HCT116 (cell line): ENCODE results near the gene SLC1A4.

Experiments used
- CEBPB ChIP-seq: IDR thresholded peaks from 2 replicates; pipeline ENCODE4 v1.6.1; 2012; ENCODE audit warnings: low read depth
- CTCF ChIP-seq, 3 experiments: fragments of 200-600 bp in 1 of 3; sonication (generic) in 1 of 3; IDR thresholded peaks in 2 of 3; conservative IDR thresholded peaks in 1 of 3; 2 replicates each; pipeline ENCODE4 v1.5.1; 2012 to 2017; ENCODE audit warnings: low read depth in 2 of 3, low read length in 2 of 3, antibody characterized with exemption in 1 of 3, borderline replicate concordance in 1 of 3, control low read depth in 1 of 3, mild to moderate bottlenecking in 1 of 3, mixed read lengths in 1 of 3, mixed run types in 1 of 3, moderate library complexity in 1 of 3; ENCODE audit not compliant: insufficient read depth in 1 of 3
- FOSL1 ChIP-seq: IDR thresholded peaks from 2 replicates; pipeline ENCODE4 v1.6.1; 2012; ENCODE audit warnings: low read depth
- MAX ChIP-seq: IDR thresholded peaks from 2 replicates; pipeline ENCODE4 v1.6.1; 2012
- POLR2A ChIP-seq: IDR thresholded peaks from 2 replicates; pipeline ENCODE4 v1.7.0; 2011; ENCODE audit warnings: borderline replicate concordance; ENCODE audit not compliant: insufficient read depth, insufficient read length; ENCODE audit errors: extremely low read depth
- POLR2AphosphoS5 ChIP-seq: IDR thresholded peaks from 2 replicates; pipeline ENCODE4 v1.6.1; 2011; ENCODE audit warnings: mild to moderate bottlenecking, low read depth, low read length, moderate library complexity
- RAD21 ChIP-seq: IDR thresholded peaks from 2 replicates; pipeline ENCODE4 v1.6.1; 2012; ENCODE audit warnings: low read depth, mild to moderate bottlenecking
- REST ChIP-seq: IDR thresholded peaks from 2 replicates; pipeline ENCODE4 v1.6.1; 2012; ENCODE audit warnings: low read depth
- SP1 ChIP-seq: IDR thresholded peaks from 2 replicates; pipeline ENCODE4 v1.6.1; 2012; ENCODE audit warnings: low read depth
- SRF ChIP-seq: IDR thresholded peaks from 2 replicates; pipeline ENCODE4 v1.6.1; 2012; ENCODE audit warnings: low read depth
- TCF7L2 ChIP-seq: IDR thresholded peaks from 2 replicates; pipeline ENCODE4 v1.7.0; 2011; ENCODE audit warnings: borderline replicate concordance, inconsistent platforms; ENCODE audit not compliant: insufficient read depth, insufficient read length; ENCODE audit errors: extremely low read depth
- YY1 ChIP-seq: IDR thresholded peaks from 2 replicates; pipeline ENCODE4 v1.6.1; 2011; ENCODE audit warnings: low read length, low read depth, moderate library complexity, mild to moderate bottlenecking; ENCODE audit not compliant: insufficient replicate concordance; ENCODE audit errors: extremely low read depth
- ZNF274 ChIP-seq: fragments of 200-500 bp; sonication (Bioruptor generic); IDR thresholded peaks from 2 replicates; pipeline ENCODE4 v1.6.1; 2014; ENCODE audit warnings: mild to moderate bottlenecking, low read depth, low read length, inconsistent platforms

DNA sequence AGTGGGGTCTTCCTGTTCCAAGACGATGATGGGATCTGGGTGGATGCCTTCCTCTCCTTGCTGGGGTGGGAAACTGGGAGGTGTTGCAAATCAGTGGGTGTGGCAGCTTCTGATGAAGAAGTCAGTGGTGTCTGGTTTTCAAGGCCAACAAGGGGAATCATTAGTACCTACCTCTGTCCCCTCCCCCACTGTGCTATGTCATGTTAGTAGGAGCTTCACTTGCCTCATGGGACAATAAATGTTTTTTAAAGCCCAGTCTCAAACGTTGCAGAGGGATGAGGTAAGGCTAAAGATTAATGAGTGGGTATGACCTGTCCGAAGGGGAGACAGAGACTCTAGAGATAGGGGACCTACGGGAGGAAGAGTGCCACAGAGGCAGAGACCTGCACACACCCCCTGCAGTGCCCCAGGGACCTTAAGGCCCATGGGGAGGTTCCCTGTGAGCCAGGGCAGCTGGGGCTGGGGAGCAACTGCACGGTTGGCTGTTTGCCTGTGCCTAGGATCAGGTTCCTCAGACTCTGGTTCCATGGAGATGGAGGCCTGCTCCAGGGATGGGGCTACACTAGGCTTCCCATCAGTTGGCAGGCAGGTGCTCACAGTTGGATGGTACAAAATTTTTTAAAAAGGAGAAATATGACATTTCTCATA, 37.8 kb upstream of the SLC1A4 start:
- TF ChIP-seq YY1 (no peak), CTCF (IDR thresholded peaks at IDR 0.05 in 2 of 3, conservative IDR thresholded peaks at IDR 0.05 in 1 of 3; ENCODE audit: borderline replicate concordance in 1 of 3, insufficient read depth in 1 of 3, low read depth in 2 of 3, low read length in 2 of 3) (no peak), POLR2A (no peak), TCF7L2 (no peak), MAX (no peak), ZNF274 (no peak), CEBPB (no peak), REST (no peak), POLR2AphosphoS5 (no peak), FOSL1 (no peak), SP1 (no peak), SRF (no peak), RAD21 (no peak)
